ENCODE measurements around the gene NWD2.
A peak's percentile ranks its signal among the peaks of the same experiment; 100 is the strongest.

The NWD2 gene

DNA sequence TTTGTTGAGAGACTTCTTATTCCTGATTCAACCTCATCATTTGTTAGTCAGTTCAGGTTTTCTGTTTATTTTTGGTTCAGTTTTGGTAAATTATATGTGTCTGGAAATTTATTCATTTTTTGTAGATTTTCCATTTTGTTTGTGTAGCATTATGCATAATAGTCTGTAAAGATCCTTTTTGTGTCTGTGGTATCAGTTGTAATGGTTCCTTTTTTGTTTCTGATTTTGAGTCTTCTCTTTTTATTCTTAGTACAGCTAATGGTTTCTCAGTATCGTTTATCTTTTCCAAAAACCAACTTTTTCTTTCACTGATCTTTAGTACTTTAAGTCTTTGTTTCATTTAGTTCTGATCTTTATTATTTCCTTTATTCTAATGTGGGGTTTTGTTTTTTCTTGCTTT lies 61.4 kb downstream of the NWD2 start:
- no peak for DNase-seq

DNA sequence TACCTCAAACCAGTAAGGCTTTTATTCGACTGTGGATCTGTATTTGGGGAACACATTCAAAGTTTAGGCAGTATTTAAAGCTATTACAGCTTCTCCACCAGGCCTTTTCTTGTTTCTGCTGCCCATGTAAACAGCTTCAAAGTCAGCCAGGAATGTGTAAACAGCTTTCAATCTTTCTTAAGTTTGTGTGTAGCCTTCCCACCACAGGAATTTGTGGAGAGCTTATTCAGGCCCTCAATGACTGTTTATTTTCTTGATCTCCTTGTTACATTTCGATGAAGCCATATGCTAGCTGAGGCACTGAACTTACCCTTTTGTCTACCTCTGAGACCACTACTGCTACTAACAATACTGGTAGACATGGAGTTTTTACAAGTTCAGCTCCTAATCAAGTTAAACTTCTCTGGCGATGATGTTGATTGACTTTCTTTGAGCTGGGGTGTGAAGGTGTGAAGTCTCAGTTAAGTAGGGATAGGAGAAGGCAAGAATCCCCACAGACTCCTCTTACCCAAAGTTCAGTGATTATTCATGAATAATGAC lies 72.6 kb downstream of the NWD2 start:
- DNase-seq: no peak

DNA sequence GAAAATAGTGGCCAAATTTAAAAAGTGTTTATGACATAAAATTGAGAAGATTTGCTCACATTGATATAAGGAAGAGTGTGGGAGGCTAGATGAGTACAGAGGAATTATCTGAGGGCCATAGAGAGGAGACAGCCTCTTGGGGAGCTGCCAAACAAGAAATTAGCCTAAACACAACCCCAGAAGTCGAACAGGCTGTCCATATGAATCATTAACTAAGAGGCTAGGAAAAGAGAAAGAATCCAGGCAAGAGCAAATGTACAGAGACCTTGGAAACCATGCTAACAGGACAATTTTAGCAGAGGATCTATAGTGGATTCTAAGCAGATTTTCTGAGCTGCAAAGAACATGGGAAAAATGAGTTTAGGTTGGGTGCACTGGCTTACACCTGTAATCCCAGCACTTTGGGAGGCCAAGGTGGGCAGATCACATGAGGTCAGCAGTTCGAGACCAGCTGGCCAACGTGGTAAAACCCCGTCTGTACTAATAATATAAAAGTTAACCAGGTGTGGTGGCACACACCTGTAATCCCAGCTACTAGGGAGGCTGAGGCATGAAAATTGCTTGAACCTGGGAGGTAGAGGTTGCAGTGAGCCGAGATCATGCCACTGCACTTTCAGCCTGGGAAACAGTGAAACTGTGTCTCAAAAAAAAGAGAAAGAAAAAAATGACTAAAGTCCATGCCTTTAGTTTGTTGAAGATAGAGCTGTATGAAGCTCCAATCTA lies 76.1 kb downstream of the NWD2 start:
- no peak for DNase-seq

DNA sequence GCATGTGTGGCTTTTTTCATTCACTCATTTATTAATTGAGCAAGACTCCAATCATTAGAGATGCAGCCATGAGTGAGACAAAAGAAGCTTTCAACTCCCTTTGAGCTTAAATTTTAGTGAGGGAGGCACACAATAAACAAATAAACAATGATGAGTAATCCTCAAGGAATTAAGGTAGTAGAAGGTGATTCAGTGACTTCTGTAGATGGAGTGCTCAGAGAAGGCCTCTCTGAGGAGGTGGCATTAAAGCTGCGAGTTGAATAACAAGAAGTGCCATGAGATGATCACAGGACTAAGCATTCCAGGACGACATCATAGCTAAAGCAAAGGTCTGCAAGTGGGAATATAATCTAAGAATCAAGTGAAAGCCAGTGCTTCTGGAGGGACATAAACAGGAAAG lies 77.6 kb downstream of the NWD2 start:
- DNase-seq: no peak

DNA sequence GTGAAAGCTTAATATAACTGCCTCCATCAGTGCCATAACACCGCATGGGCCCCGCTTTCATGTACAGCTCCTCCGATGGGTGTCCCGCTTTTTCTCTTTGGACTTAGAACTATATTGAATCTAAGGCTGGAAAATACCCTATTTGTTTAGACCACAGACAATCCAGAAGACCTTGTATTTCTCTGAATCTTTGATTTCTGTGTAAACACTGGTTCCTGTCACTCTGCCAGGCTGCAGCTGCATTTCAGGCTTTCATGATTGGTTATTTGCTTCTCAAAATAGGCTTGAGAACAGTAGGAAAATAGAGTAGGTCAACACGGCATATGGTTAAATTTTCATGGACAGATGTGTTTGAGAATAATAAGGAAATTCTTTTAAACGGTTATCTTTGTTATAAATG lies 80.0 kb downstream of the NWD2 start:
- no peak for DNase-seq

DNA sequence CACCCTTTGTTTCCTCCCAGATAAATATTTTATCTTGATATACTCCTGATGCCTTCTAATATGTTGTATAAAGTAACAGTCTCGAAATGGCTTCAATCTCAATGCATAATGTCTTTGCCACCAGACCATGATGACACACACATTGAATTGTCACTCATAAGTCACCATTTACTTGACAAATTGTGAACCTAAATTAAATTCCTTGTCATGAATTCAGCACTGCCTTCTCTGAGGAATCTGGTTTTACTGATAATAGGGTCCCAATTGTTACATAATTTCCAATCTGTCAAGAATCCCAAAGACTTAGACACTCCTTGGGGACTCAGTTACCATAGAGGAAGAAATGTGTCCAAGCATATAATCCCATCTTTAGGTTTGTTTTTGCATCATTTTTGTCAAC lies 82.3 kb downstream of the NWD2 start:
- DNase-seq: no peak

DNA sequence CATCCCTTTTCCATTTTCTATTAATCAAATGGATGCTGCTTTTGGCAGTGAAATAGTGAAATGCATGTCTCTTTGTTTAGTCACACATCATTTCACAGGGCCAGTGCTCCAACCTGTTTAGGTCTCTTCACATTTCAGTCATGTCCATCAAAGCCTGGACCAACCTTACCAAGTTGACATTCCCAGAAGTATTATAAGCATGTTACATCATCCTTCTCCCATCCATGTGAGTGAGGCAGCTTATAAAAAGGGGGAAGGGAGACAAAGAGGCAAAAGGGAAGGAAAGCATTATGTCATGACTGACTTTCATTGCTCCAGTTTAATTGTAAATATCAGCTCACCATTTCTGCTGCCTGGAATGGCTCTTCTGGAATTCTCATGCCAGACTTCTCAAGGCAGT lies 94.4 kb downstream of the NWD2 start:
- no peak for DNase-seq

DNA sequence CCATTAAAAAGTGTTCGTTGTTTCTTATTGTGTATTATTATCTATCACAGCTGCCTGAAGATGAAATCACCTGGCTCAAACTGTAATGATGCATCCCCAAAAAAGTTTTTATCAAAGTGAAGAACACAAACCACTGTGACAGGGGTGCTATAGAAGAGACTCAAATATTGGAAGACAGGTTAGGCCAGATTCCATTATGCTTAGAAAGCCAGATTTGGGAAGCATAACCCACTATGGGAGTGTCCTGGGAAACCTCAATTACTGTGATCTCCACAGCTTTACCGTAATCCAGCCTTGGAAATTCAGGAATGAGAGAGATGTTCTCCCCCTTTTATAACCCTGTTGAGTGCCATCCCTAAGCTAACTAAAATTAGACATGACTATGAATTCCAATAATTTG lies 114.2 kb downstream of the NWD2 start:
- no peak for DNase-seq

DNA sequence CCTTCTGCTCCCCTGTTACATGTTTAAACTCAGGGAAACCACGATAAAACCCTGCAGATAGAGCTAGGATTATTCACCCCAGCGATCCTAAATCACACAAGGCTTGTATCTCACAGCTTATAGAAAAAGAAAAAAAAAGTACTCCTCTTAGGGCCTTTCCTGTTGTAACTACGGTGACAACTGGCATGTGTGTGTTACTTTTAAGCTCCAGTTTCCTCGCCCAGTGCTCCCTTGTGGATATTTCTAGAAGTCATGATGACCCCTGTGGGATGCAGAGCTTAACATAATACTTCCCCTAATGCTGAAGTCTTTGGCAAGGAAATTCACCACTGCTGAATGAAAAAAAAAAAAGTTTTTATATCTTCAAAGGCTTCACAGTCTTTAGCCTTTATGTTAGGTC lies 114.7 kb downstream of the NWD2 start:
- DNase-seq: no peak

DNA sequence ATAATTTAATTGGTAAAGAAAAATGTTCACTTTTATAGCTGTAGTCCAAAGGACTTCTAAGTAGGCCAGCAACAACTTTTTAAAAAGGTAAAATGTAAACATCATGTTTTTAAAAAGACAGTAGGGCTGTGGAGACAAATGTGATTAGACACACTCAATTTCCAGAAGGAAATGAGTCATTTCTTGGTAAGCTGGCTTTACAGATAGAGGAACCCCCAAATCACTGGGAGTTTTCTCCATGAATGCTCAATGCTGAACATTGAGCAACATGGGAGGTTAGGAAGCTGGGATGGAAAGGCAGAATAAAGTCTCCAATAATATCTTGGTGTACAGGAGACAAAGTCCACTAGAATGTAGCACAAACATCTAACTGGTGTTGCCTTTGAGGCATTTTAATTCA lies 121.3 kb downstream of the NWD2 start:
- no peak for DNase-seq

DNA sequence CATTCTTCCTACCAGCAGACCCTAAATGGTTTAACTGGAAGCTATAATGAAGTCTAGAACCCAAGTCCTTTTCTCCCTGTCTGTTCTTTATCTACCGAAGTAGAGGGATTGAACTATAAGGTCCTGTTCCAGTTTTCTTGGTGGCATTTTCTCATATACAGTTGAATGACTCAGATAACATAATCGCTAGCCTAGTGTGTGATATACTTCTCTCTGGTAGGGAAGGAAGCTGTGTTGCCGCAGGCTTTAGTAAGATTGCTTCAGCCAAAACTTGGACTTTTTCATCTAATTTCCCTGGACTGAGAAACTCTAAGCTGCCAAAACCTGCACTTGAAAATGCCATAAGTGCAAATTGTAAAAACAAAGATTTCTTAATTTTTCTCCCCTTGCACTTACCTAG lies 123.4 kb downstream of the NWD2 start:
- no peak for DNase-seq

DNA sequence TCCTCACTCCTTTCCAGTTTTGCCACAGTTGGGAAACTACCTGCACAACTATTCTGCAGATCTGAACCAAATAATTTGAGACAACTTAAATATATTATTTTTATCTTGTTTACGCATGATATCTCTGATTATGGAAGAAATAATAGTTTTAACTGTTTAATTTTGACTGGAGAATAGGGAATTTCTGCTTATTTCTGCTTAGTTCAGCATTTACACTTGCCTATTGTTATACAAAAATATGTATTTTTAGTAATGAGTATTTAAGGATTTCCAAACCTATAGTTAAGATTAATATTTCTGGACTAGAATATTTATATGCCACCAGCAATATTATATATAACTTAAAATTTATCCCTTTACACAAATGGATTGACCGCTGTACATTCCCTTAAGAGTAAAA lies 125.5 kb downstream of the NWD2 start:
- DNase-seq: no peak

DNA sequence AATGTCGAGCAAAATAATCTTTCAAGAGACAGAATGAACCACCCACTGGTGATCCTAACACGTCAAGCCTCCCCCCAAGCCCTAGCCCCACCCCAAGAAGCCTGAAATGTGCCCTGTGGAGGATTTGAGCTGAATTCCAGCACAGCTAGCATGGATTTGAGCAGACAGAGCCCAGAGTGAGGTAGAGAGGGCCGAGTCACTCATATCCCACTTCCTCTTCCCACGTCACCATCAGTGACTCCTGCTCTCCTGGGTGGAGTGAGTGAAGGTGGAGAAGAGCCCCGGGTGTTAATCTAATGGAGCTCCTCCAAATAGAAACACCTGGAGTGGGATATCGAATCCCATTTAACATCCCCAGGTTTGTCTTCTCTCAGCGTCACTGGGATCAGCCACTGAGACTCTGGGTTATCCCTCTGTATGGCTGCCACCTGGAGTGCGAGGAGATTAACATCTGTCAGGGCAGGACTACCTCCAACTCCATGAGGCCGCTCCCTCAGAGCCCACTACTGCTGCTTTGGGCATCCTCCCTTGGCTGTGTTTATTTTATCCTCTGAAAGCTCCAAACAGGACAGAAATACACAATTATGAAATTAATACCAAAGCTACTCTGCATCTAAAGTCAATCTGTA lies 136.6 kb downstream of the NWD2 start:
- DNase-seq: no peak

DNA sequence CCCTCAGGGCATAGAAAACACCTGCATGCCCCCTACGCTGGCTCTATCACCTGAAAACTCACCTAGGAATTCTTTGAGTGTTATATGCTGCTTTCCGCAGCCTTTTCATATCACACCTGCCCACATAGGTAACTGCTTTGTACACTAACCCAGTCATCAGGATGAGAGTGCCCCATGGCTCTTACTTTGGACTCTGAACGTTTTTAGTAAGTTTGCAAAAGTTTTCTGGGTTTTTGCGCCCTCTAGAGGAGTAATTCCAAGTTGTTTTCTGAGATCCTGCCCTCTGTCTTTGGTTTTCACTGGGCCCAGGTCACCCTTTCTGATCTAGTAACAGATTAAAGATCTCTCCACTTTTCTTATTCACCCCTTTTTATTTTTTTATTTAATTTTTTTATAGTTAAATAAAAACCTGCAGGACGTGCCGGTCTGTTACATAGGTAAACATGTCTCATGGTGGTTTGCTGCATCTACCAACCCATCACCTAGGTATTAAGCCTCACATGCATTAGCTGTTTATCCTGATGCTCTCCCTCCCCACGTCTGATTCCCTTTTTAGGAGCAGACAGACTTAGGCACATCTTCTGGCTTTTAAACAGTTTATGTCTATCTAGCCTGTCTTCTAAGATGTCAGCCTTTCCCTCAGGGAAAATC lies 139.2 kb downstream of the NWD2 start:
- peak in 1 of 5 donors; percentile 17 for DNase-seq

DNA sequence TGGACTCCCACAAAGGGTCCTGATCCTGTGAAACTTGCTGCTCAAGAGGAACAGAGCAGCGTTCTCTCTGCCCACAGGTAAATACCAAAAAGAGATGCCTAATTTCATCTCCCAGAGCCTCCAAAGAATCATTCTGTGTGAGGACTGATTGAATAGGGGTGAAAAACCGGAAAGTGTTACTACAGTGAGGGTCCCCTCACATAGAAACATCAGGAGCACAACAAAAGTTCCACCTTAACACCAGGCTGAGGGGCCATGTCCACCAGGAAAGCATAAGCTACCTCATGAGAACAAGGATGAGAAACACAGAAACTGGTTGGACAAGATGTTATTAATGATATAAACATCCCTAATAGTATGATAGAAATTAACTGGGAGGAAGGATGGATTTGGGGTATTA lies 140.9 kb downstream of the NWD2 start:
- no peak for DNase-seq

DNA sequence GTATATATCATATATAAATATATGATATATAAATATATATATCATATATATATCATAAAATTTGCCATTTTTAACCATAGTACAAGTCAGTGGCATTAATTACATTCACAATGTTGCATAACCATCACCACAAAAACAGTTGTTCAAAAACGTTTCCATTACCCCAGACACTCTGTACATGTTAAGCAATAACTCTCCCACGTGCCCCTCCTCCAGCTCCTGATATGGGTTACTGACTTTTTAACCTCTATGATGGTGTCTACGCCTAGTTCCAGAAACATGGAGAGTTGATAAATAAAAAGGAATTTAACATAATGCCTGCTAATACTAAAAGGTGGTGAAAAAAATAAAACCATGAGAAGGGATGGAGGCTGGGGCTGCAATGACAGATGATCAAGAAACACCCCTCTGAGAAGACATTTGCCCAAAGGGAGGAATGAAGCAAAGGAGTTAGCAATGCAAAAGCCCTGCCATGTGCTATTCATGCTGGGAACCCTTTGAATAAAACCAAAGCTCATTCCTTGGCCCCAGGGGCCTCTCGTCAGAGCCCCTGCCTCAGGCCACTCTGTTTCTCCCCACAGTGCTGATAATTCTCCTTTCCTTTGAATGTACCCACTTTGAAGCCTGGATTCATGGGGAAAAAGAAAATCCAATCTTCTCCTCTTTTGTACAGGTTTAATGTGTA lies 144.3 kb downstream of the NWD2 start:
- no peak for DNase-seq

DNA sequence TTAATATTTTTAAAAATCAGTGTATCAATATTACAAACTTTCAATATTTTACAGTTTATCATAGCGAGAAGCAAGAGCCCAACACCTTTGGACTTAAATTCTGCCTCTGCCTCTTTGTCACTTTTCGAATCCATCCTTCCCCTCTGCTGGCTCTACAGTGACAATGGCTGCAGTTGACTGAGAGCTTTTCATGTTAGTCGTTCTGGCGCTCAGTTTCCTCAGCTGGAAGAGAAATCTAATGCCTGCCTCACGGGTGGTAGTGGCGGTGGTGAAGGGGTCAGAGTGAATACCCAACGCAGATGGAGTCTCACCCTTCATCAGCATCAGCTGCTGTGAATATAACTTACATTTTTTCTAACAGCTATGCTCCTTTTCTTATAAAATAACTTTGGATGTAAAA lies 144.8 kb downstream of the NWD2 start:
- no peak for DNase-seq

DNA sequence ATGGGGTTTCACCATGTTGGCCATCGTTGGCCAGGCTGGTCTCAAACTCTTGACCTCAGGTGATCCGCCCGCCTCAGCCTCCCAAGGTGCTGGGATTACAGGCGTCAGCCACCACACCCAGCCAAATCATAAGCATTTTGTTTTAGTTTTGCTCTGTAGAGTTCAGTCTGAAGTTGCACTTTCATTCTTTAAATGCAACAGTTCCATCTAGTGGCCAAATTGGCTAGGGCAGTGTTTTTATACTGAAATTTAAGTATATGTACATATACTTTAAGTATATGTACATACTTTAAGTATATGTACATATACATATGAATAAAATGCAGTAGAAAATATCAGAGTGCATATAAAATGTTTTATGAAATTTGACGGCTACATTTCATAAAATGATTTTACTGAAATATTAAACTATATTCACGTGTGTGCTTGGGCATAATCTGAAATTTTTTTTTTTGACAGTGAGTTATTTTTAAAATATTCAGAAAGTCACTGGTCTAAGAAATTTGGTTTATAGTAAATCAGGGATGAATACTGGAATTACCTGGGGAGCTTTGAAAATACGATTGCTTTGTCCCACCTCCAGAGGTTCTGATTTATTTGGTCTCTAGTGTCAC lies 145.5 kb downstream of the NWD2 start:
- DNase-seq: peak in 1 of 5 donors; percentile 41

DNA sequence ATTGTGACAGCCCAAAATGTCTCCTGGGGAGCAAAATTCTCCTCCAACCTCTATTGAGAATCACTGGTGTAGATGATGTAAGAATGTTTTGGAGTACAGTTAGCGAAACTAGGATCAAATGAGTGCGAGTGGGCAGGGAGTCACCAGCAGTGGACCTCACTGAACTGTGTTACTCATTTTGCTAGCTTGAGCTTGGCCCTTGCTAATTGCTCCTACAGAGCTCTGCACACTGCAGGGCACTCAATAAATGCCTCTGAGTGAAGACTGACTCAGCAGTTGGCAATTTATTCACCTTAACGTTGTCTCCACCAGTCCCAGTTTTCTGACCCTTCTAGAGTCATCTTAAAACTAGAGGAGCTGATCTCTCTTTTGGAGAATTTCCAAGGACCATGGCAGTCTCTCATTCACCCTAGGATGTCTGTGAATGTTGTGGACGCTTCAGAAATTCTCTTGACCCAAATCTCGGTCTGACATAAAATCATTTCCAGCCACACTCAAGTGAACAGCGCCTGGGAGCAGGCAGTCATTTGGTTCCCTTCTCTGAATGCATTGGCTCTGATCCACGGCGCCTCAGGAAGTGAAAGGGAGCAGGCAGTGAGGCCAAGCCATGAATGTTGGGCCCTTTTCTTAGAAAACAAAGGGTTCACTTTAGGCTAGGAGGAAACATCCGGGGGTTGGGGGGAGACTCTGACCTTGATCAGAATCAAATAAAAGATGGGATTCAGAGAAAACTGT lies 148.1 kb downstream of the NWD2 start:
- no peak for DNase-seq

DNA sequence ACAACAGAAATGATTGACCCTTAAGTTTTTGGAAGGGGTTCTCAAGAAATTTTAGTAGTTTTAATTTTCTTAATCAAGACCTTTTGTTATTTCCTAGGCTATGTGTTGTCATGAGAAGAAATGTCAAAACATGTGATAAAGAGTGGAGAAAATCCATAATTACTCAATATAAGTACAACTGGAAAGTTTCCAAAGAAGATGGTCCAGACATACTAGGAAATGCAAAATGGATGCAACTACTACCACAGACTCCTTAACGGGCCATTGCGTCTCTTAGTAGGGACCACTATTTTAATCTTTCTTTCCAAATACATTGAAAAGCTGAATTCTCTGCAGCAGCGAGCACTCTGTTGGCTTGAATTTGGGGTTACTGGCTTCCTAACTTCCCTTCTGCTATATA lies 148.8 kb downstream of the NWD2 start:
- DNase-seq: no peak

DNA sequence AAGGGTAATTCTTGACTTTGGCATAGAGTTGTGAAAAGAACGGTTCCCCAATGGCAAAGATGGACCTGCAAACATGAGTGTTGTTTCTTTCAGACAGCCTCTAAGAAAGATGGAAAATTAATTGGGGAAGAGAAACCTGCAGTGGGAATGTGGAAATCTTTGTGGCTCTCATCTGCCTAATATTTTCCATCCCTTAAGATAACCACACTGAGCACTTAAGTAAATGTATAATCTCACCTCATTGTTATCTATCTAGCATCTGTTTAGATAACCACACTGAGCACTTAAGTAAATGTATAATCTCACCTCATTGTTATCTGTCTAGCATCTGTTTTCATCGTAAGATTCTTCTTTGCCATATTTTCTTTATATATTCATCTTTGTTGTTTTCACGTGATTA lies 149.3 kb downstream of the NWD2 start:
- no peak for DNase-seq

DNA sequence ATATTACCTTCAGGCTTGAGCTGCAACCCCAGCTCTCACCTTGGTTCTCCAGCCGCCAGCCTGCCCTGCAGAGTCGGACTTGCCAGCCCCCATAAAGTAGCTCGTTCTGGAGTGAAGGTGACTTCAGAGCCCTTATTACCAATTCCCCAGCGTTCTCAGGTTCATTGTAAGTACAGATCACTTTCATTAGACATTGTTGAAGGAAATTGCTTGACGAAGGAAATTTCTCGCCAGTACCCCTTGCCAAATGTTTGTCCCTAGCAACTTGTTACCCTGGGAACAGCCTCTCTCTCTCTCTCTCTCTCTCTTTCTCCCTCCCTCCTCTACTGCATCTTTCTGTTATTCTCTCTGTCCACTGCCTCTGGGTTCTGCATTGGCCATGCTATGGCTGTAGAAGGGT lies 153.0 kb downstream of the NWD2 start:
- DNase-seq: no peak
